ENCODE data around the gene FAM13B.

GRCh38 chr5:137989419-137989818 lies 43.5 kb downstream of the FAM13B start:
- TF ChIP-seq CTCF (IDR thresholded peaks at IDR 0.05): no peak
- TF ChIP-seq HOXA7 (CRISPR knock-in tag; IDR thresholded peaks at IDR 0.05): no peak
- no peak for TF ChIP-seq ZFP36 (IDR thresholded peaks at IDR 0.05; ENCODE audit: borderline replicate concordance, partially characterized antibody)
- TF ChIP-seq POLR2AphosphoS2 (conservative IDR thresholded peaks at IDR 0.05; ENCODE audit: low read length): no peak
- no peak for TF ChIP-seq PBX3 (IDR thresholded peaks at IDR 0.05)
- TF ChIP-seq KDM1A (IDR thresholded peaks at IDR 0.05; ENCODE audit: low read depth): no peak

Measured in A549 (cell line).